Esophagus squamous epithelium (tissue), 5 donors: ENCODE results near the gene RFNG. TPM values are rescaled to one million over a fixed set of nuclear protein-coding genes. Genes with fewer than 3 reads are reported as not detected.

ENCODE experiments used
- DNase-seq: peaks from one replicate; lab custom pipeline; 2025; lab: John Stamatoyannopoulos, UW
- H3K27ac ChIP-seq, 4 donors: fragments of 200-600 bp; sonication (generic); one replicate each; pipeline ENCODE4 v1.5.1; 2016 to 2019; ENCODE audit warnings: mild to moderate bottlenecking in 1 of 4
- H3K27me3 ChIP-seq, 4 donors: fragments of 200-600 bp; sonication (generic); 1 replicate in 3 of 4; 2 replicates in 1 of 4; pipeline versions ENCODE4 v1.5.1 to v1.6.0; 2017 to 2021; ENCODE audit warnings: antibody characterized with exemption in 1 of 4
- H3K36me3 ChIP-seq, 3 donors: fragments of 200-600 bp; sonication (generic); one replicate each; pipeline ENCODE4 v1.5.1; 2016 to 2019
- H3K4me1 ChIP-seq, 3 donors: fragments of 200-600 bp; sonication (generic); one replicate each; pipeline ENCODE4 v1.5.1; 2017 to 2019
- H3K4me3 ChIP-seq, 4 donors: fragments of 200-600 bp; sonication (generic); 1 replicate in 3 of 4; 2 replicates in 1 of 4; pipeline ENCODE4 v1.5.1; 2016 to 2019; ENCODE audit warnings: mild to moderate bottlenecking in 2 of 4, moderate library complexity in 1 of 4
- H3K9me3 ChIP-seq, 3 donors: fragments of 200-600 bp; sonication (generic); one replicate each; pipeline ENCODE4 v1.5.1; 2016 to 2019
- CTCF ChIP-seq, 6 experiments: fragments of 450-650 bp in 4 of 6; fragments of 200-600 bp in 2 of 6; sonication (generic) in 2 of 6; IDR thresholded peaks; one replicate each; pipeline ENCODE4 v1.5.1; 2016 to 2019; ENCODE audit warnings: antibody characterized with exemption in 6 of 6, mild to moderate bottlenecking in 4 of 6, moderate library complexity in 4 of 6
- POLR2A ChIP-seq, 4 donors: fragments of 450-650 bp; IDR thresholded peaks; one replicate each; pipeline ENCODE4 v1.6.1; 2017; ENCODE audit warnings: antibody characterized with exemption in 4 of 4, mild to moderate bottlenecking in 4 of 4, moderate library complexity in 3 of 4
- WGBS, 2 donors: methylation state at CpG; one replicate each; pipeline ENCODE4 v1.1.5; 2018; 5-methylcytosine and 5-hydroxymethylcytosine counted together
- intact Hi-C: fragments of 100-400 bp; cut with DNase I; formaldehyde crosslinking; loops from one replicate; pipeline ENCODE4 v1.15.0; 2022
- total RNA-seq, 4 donors: library from RNA; depleted of rRNA; stranded (reverse); fragments of >200 nt; gene quantifications; one replicate each; pipeline ENCODE4 v1.1.0, GENCODE V29; 2016
- donor health status: DM: yes; HTN: yes; CAD: no.

Gene RFNG
- total RNA-seq, 4 donors from 2014 or later, result 24.9 to 38.1 (median 31.2) TPM

GRCh38 chr17:82079001-82079677 is 27.5 kb upstream of the RFNG start:
- intact Hi-C loops, result no loop called here
- 75 to 97% methylated on average over 5 to 6 of the region's 47 CpGs for WGBS, 2 donors
- peaks cover 40 to 71% (median 48%) of the 10 kb centered on the region in 3 donors for H3K36me3 ChIP-seq
- no peaks in the 10 kb centered on the region for H3K27me3 ChIP-seq
- no peaks in the 10 kb centered on the region for H3K9me3 ChIP-seq
- TF ChIP-seq CTCF (IDR thresholded peaks at IDR 0.05) (no peak), POLR2A (IDR thresholded peaks at IDR 0.05) (no peak)
- H3K4me1 ChIP-seq, result peaks cover 0 to 6% (median 0%) of the 10 kb centered on the region in 3 donors
- H3K27ac ChIP-seq, result no peak overlapping the region
- H3K4me3 ChIP-seq, result no peak overlapping the region
- no peak for DNase-seq

GRCh38 chr17:82078433-82078832 is 26.8 kb upstream of the RFNG start:
- Histone ChIP-seq H3K4me3 (no peak overlapping the region), H3K4me1 (peaks cover 0 to 11% (median 0%) of the 10 kb centered on the region in 3 donors), H3K27me3 (no peaks in the 10 kb centered on the region), H3K27ac (no peak overlapping the region), H3K36me3 (peaks cover 33 to 64% (median 41%) of the 10 kb centered on the region in 3 donors), H3K9me3 (no peaks in the 10 kb centered on the region)
- no peak for DNase-seq
- intact Hi-C loops, result no loop called here
- TF ChIP-seq CTCF (IDR thresholded peaks at IDR 0.05), result no peak
- no peak for TF ChIP-seq POLR2A (IDR thresholded peaks at IDR 0.05)
- 91 to 93% methylated on average over 10 to 11 of the region's 18 CpGs for WGBS, 2 donors

GRCh38 chr17:82077617-82078358 is 26.2 kb upstream of the RFNG start:
- no peak overlapping the region for H3K27ac ChIP-seq
- intact Hi-C loops, result no loop called here
- no peaks in the 10 kb centered on the region for H3K27me3 ChIP-seq
- TF ChIP-seq CTCF (IDR thresholded peaks at IDR 0.05), result no peak
- TF ChIP-seq POLR2A (IDR thresholded peaks at IDR 0.05), result no peak
- H3K4me3 ChIP-seq, result no peak overlapping the region
- H3K36me3 ChIP-seq, result peaks cover 26 to 58% (median 36%) of the 10 kb centered on the region in 3 donors
- DNase-seq, result no peak
- H3K4me1 ChIP-seq, result peaks cover 0 to 17% (median 0%) of the 10 kb centered on the region in 3 donors
- no peaks in the 10 kb centered on the region for H3K9me3 ChIP-seq
- WGBS, 2 donors, result 74 to 75% methylated on average over 5 to 16 of the region's 28 CpGs

- peaks cover 20 to 50% (median 28%) of the 10 kb centered on the region in 3 donors for H3K36me3 ChIP-seq
- intact Hi-C loops, result no loop called here
- no peak overlapping the region for H3K27ac ChIP-seq
- peaks cover 0 to 17% (median 0%) of the 10 kb centered on the region in 3 donors for H3K4me1 ChIP-seq
- no peak for DNase-seq
- H3K4me3 ChIP-seq, result no peak overlapping the region
- TF ChIP-seq CTCF (IDR thresholded peaks at IDR 0.05), result no peak
- TF ChIP-seq POLR2A (IDR thresholded peaks at IDR 0.05), result no peak
- H3K27me3 ChIP-seq, result no peaks in the 10 kb centered on the region
- H3K9me3 ChIP-seq, result no peaks in the 10 kb centered on the region
- 76 to 77% methylated on average over 8 to 10 of the region's 21 CpGs for WGBS, 2 donors
These were observed 25.4 kb upstream of the RFNG start for GRCh38 chr17:82076785-82077591.
